GM12873 (cell line): ENCODE results near the gene ARHGEF7.
A peak's percentile ranks its signal among the peaks of the same experiment; 100 is the strongest.

ENCODE experiments used
- TF ChIP-seq, protein P1 (sequence below): IDR thresholded peaks from 2 replicates; pipeline ENCODE4 v1.5.1; 2012; ENCODE audit warnings: low read depth, mild to moderate bottlenecking, moderate library complexity, low read length, control low read depth; ENCODE audit not compliant: insufficient read depth; ENCODE audit errors: missing control alignments

Gene ARHGEF7

DNA sequence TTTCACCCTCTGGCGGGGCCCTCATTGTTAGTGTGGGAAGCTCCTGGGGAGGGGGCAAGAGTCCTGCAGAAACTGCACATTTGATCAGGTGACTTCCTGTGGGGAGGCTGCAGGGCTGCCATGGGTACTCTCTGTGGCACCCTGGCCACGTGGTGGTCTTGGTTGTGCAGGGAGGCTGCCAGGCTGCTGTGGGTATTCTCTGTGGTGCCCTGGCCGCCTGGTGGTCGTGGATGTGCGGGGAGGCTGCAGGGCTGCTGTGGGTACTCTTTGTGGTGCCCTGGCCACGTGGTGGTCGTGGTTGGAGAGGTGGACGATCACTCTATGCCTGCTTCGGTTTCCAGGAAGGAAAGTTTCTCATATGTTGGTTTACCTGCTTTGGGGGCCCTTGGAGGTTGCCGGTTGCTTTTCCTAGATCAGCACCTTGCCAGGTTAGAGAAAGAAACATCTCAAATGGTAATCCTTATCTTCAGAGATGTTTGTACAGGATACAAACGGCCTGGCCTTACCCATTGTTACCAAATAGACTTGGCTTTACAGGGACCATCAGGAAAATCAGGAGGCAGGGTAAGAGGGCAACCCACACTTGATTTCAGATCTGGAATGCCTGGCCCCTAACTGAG, 228.2 kb downstream of the ARHGEF7 start:
- TF ChIP-seq, protein P1, sequence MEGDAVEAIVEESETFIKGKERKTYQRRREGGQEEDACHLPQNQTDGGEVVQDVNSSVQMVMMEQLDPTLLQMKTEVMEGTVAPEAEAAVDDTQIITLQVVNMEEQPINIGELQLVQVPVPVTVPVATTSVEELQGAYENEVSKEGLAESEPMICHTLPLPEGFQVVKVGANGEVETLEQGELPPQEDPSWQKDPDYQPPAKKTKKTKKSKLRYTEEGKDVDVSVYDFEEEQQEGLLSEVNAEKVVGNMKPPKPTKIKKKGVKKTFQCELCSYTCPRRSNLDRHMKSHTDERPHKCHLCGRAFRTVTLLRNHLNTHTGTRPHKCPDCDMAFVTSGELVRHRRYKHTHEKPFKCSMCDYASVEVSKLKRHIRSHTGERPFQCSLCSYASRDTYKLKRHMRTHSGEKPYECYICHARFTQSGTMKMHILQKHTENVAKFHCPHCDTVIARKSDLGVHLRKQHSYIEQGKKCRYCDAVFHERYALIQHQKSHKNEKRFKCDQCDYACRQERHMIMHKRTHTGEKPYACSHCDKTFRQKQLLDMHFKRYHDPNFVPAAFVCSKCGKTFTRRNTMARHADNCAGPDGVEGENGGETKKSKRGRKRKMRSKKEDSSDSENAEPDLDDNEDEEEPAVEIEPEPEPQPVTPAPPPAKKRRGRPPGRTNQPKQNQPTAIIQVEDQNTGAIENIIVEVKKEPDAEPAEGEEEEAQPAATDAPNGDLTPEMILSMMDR: no peak

DNA sequence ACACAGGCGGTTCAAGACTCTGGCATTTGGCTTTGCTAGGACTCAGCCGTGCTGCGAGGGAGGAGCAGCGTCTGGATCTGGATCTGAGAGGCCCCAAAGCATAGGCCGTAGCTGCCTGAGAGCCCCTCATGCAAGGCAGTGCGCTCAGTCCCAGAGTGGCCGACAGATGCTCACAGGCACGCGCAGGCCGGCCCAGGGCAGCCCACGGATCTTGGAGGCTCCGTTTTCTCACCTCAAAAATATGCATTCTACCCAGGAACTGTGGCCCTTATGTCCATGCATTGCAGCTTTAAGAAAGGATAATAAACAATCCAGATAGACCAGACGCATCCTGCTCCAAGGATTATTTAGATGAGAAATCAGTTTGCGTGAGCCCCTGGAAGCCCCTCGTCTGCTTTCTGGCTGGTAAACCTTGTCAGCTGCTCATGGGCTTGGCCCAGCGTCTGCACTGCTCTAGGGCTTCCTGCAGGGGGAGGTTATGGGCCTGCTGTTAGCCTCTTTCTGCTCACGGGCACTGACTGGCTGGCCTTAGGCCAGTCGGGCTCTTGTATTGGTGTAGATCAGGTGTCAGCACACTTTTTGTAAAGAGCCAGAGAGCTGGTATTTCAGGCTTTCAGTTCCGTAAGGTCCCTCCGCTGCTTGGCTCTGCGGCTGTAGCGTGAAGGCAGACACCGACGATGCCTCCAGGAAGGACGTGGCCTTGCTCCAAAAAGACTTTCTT, 229.5 kb downstream of the ARHGEF7 start:
- TF ChIP-seq, protein P1: peak; percentile 23

DNA sequence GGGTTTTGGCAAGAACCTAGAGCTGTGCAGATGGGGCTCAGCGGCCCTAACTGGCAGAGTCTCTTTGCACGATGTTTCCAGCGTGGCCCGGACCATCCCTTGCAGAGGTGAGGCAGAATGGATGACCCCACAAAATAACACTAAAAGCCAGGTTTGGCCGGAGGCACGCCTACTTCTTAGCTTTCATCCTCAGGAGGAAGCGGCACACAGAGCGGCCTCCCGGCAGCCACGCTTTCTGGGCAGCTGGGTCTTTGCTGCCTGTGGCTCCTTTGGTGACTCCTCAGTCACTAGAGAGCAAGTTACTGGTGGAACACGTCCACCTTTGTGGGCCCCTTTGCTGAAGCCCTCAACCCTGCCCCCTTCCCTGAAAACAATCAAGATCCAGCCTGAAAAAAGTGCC, 230.6 kb downstream of the ARHGEF7 start:
- TF ChIP-seq, protein P1: no peak

DNA sequence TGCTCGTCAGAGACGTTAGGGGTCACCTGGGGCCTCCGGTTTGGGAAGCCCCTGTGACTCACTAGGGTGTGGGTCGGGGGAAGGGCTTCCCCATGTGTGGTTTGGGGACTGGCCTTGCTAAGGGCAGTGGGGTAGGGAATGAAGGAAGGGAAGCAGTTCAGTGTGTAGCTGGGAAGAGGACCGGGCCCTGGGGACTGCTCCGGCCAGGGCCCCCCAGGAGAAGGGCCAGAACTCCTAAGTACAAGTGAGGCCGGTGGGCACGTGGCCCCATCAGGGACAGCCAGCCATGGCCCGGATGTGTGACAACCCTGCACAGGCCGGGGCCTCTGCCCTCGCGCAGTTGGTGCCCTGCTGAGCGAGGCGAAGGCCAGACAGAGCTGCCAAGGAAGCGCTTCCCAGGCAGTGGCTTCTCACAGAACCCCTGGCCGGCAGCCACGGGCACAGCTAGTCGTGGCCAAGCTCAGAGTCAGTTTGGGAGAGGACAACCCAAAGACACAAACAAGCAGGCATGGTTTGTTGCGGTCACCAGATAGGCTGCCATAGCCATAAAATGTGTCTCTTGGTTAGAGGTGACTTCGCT, 231.1 kb downstream of the ARHGEF7 start:
- TF ChIP-seq, protein P1: no peak

DNA sequence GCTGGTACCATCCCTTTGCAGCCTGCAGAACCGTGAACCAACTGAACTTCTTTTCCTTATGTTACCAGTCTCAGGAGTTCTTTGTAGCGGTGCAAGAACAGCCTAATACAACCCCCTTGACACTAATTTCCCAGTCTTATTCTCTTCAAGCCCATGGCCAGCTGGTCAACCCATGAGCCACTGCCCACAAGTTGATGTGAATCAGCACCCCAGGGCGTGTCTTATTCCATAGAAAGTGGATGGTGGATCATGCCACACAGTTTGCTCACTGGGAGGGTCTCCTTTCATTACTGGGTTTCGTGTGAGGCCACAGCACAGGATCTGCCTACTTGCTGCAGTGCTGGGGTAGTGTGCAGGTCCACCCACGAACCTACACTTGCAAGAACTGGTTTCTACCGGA, 232.3 kb downstream of the ARHGEF7 start:
- TF ChIP-seq, protein P1: no peak

DNA sequence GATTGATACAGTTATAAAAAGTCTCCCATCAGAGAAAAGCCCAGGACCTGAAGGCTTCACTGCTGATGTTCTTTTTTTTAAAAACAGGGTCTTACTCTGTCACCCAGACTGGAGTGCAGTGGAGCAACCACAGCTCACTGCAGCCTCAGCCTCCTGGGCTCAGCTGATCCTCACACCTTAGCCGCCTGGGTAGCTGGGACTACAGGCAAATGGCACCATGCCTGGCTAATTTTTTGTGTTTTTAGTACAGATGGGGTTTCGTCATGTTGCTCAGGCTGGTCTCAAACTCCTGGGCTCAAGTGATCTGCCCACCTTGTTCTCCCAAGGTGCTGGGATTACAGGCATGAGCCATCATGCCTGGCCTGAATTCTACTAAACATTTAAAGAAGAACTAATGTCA, 238.4 kb downstream of the ARHGEF7 start:
- TF ChIP-seq, protein P1: no peak

DNA sequence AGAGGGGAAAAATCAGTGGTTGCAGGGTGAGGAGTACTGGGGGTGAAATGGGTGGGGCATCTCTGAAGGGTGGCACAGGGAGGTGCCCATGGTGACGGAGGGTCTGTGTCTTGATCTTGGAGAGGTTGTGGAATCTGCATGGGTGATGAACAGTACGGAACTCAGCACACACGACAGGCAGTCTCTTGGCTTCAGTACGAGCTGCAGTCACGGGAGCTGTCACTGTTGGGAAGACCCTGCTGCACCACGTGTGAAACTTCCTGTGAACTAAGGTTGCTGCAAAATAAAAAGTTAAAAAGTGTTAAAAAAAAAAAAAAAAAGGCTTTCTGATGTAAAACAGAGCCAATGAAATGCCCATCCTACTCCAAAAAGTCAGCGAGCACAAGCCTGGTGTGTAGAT, 239.7 kb downstream of the ARHGEF7 start:
- TF ChIP-seq, protein P1: no peak
